NB4 (cell line): ENCODE data around the gene WDR31.
"Not testable (repeated sequence)": the region's sequence is repeated elsewhere in the genome, so short reads cannot be mapped to it uniquely, and the experiment has no call there.

ENCODE experiments used
- MYC ChIP-seq: IDR thresholded peaks from 2 replicates; pipeline ENCODE4 v1.6.1; 2011; ENCODE audit warnings: low read depth, low read length
- POLR2A ChIP-seq: IDR thresholded peaks from 2 replicates; pipeline ENCODE4 v1.6.1; 2011; ENCODE audit warnings: mild to moderate bottlenecking; ENCODE audit not compliant: insufficient read length; ENCODE audit errors: extremely low read depth
- TF ChIP-seq, protein P1 (sequence below): IDR thresholded peaks from one replicate; pipeline ENCODE4 v1.5.1; 2012; ENCODE audit warnings: low read depth, low read length
- TF ChIP-seq, protein P2 (sequence below): IDR thresholded peaks from 2 replicates; pipeline ENCODE4 v1.6.1; 2011; ENCODE audit warnings: low read depth, low read length

DNA sequence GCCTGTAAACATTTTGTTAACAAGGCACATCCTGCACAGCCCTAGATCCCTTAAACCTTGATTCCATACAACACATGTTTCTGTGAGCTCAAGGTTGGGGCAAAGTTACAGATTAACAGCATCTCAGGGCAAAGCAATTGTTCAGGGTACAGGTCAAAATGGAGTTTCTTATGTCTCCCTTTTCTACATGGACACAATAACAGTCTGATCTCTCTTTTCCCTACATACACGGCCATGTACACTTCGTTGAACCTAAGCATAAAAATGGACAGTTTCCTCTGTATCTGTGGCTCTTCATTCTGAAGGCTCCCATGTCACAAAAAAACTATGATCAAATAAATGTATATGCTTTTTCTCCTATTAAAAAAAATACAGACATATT, 39.7 kb upstream of the WDR31 start:
- TF ChIP-seq, protein P1, sequence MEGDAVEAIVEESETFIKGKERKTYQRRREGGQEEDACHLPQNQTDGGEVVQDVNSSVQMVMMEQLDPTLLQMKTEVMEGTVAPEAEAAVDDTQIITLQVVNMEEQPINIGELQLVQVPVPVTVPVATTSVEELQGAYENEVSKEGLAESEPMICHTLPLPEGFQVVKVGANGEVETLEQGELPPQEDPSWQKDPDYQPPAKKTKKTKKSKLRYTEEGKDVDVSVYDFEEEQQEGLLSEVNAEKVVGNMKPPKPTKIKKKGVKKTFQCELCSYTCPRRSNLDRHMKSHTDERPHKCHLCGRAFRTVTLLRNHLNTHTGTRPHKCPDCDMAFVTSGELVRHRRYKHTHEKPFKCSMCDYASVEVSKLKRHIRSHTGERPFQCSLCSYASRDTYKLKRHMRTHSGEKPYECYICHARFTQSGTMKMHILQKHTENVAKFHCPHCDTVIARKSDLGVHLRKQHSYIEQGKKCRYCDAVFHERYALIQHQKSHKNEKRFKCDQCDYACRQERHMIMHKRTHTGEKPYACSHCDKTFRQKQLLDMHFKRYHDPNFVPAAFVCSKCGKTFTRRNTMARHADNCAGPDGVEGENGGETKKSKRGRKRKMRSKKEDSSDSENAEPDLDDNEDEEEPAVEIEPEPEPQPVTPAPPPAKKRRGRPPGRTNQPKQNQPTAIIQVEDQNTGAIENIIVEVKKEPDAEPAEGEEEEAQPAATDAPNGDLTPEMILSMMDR = not testable (repeated sequence)
- not testable (repeated sequence) for TF ChIP-seq POLR2A, MYC
- TF ChIP-seq, protein P2, sequence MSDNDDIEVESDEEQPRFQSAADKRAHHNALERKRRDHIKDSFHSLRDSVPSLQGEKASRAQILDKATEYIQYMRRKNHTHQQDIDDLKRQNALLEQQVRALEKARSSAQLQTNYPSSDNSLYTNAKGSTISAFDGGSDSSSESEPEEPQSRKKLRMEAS = not testable (repeated sequence)
